Peyer's patch (tissue), 4 donors: ENCODE measurements around the gene PANX2.

Experiments used
- POLR2A ChIP-seq, 2 donors: fragments of 450-650 bp; IDR thresholded peaks; one replicate each; pipeline ENCODE4 v1.5.1; 2017; ENCODE audit warnings: antibody characterized with exemption in 2 of 2, mild to moderate bottlenecking in 2 of 2, moderate library complexity in 2 of 2
- TF ChIP-seq, protein P1 (sequence below), 6 experiments: fragments of 450-650 bp in 4 of 6; fragments of 200-600 bp in 2 of 6; sonication (generic) in 1 of 6; IDR thresholded peaks; one replicate each; pipeline ENCODE4 v1.5.1; 2017 to 2019; ENCODE audit warnings: antibody characterized with exemption in 6 of 6, mild to moderate bottlenecking in 3 of 6, moderate library complexity in 1 of 6

DNA sequence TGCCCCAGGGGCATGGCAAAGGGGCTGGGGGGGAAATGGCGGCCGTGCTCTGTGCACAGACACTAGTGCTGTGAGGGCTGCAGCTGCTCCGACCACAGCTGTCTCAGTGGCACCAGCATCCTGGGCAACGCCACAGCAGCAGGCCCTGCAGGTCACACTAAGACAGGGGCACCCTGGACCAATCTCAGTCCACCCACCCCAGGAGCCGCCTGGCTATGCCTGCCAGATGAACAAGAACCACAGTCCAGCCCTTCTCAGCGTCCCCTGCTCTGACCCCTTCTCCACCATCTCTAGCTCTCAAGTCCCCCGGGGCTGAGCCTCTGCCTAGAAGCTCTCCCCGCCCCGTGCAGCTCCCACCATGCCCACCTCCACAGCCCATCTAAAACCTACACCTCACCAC is 57.8 kb downstream of the PANX2 start:
- TF ChIP-seq, protein P1, sequence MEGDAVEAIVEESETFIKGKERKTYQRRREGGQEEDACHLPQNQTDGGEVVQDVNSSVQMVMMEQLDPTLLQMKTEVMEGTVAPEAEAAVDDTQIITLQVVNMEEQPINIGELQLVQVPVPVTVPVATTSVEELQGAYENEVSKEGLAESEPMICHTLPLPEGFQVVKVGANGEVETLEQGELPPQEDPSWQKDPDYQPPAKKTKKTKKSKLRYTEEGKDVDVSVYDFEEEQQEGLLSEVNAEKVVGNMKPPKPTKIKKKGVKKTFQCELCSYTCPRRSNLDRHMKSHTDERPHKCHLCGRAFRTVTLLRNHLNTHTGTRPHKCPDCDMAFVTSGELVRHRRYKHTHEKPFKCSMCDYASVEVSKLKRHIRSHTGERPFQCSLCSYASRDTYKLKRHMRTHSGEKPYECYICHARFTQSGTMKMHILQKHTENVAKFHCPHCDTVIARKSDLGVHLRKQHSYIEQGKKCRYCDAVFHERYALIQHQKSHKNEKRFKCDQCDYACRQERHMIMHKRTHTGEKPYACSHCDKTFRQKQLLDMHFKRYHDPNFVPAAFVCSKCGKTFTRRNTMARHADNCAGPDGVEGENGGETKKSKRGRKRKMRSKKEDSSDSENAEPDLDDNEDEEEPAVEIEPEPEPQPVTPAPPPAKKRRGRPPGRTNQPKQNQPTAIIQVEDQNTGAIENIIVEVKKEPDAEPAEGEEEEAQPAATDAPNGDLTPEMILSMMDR (IDR thresholded peaks at IDR 0.05): no peak
- TF ChIP-seq POLR2A (IDR thresholded peaks at IDR 0.05): no peak
